Aorta (tissue), 5 donors: ENCODE results near the gene RHOU. TPM values are rescaled to one million over a fixed set of nuclear protein-coding genes. Genes with fewer than 3 reads are reported as not detected.

Experiments
- ATAC-seq: fragments of 200-7000 bp; cut with Tn5 transposase; one replicate; pipeline ENCODE4 v1.9.1; 2022; ENCODE audit warnings: moderate library complexity; ENCODE audit not compliant: low FRiP score
- DNase-seq, 2 donors: peaks; one replicate each; pipeline ENCODE4 v3.0.0-alpha.2; 2020
- H3K27ac ChIP-seq, 2 donors: one replicate each; pipeline ENCODE4 v1.5.1; 2013; ENCODE audit warnings: low read length in 2 of 2, mild to moderate bottlenecking in 2 of 2, moderate library complexity in 2 of 2, control low read depth in 1 of 2, inconsistent platforms in 1 of 2, low read depth in 1 of 2
- H3K27me3 ChIP-seq, 2 donors: one replicate each; pipeline ENCODE4 v1.6.1; 2013; ENCODE audit warnings: control low read depth in 1 of 2, low read length in 1 of 2, mild to moderate bottlenecking in 1 of 2, moderate library complexity in 1 of 2; ENCODE audit not compliant: insufficient read depth in 2 of 2, control insufficient read depth in 1 of 2
- H3K36me3 ChIP-seq, 2 donors: one replicate each; pipeline ENCODE4 v1.6.1; 2013; ENCODE audit warnings: control low read depth in 1 of 2, low read length in 1 of 2, mild to moderate bottlenecking in 1 of 2; ENCODE audit not compliant: insufficient read depth in 2 of 2, control insufficient read depth in 1 of 2
- H3K4me1 ChIP-seq, 2 donors: one replicate each; pipeline ENCODE4 v1.6.1; 2013; ENCODE audit warnings: low read length in 2 of 2, control low read depth in 1 of 2, mild to moderate bottlenecking in 1 of 2, moderate library complexity in 1 of 2; ENCODE audit not compliant: insufficient read depth in 2 of 2, control insufficient read depth in 1 of 2
- H3K4me3 ChIP-seq, 2 donors: one replicate each; pipeline ENCODE4 v1.5.1; 2013; ENCODE audit warnings: low read length in 2 of 2, control low read depth in 1 of 2, mild to moderate bottlenecking in 1 of 2
- H3K9me3 ChIP-seq: one replicate; pipeline ENCODE4 v1.6.1; 2013; ENCODE audit warnings: mild to moderate bottlenecking, low read length; ENCODE audit not compliant: control insufficient read depth
- WGBS, 2 donors: extraction: QIAGEN DNeasy Blood & Tissue Kit; methylation state at CpG; one replicate each; pipeline ENCODE4 v1.1.7; 2013; 5-methylcytosine and 5-hydroxymethylcytosine counted together
- intact Hi-C, 2 donors: fragments of 100-400 bp; cut with DNase I; formaldehyde crosslinking; loops; one replicate each; pipeline versions ENCODE4 v1.14.2 to v1.15.0; 2022
- polyA plus RNA-seq, 2 donors: library from polyadenylated mRNA; stranded (reverse); fragments of 200-250 nt; gene quantifications; one replicate each; pipeline ENCODE4 v1.2.3, GENCODE V29; 2013
- total RNA-seq, 2 donors: library from RNA; stranded (reverse); fragmentation: NEBNext Ultra II Directional; extraction: Animal tissue kit (Norgen Biotek cat#: 25700); gene quantifications; one replicate each; pipeline ENCODE4 v1.2.1, GENCODE V29; 2021
- donor health status: healthy with polysubstance abuse.
- donor health status: Bipolar disorder and iron deficiency.
- donor health status: DM: no; HTN: no; CAD: no.
- donor health status: DM: no; HTN: no; CAD: no.
- donor health status: DM: yes; HTN: yes; CAD: no.

RHOU gene
- total and polyA plus RNA-seq, 4 donors: 15.4 to 37.3 (median 31.4) TPM

DNA sequence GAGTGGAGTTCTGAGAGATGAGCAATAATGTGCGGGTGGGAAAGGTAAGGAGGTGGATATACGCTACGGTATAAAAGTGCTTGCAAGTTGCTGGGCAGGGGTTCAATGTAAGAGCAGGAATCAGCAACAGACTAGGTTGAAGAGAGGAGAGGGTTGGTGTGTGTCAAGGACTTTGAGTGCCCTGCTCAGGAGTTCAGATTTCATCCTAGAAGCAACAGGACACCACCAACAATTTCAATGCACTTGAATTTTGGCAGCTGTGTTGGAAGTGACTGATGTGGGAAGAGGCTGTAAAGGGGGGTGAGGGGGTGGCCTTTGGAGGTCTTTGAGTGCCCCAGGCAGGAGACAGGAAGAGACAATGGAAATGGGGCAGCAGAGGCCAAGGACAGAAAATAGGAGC is 57.3 kb downstream of the RHOU start:
- H3K4me1 ChIP-seq: no peaks in the 10 kb centered on the region
- no peaks in the 10 kb centered on the region for H3K27me3 ChIP-seq
- DNase-seq: no peak
- H3K27ac ChIP-seq: no peak overlapping the region
- H3K4me3 ChIP-seq: no peak overlapping the region
- WGBS, 2 donors: 84 to 94% methylated on average over 3 of the region's 3 CpGs
- H3K9me3 ChIP-seq: no peaks in the 10 kb centered on the region
- no peaks in the 10 kb centered on the region for H3K36me3 ChIP-seq
- intact Hi-C loops: no loop called here
- ATAC-seq: no peak

- no peaks in the 10 kb centered on the region for H3K27me3 ChIP-seq
- intact Hi-C loops: no loop called here
- no peak overlapping the region for H3K27ac ChIP-seq
- no peak for ATAC-seq
- DNase-seq: no peak
- no peak overlapping the region for H3K4me3 ChIP-seq
- H3K4me1 ChIP-seq: no peaks in the 10 kb centered on the region
- no peaks in the 10 kb centered on the region for H3K36me3 ChIP-seq
- WGBS, 2 donors: 95 to 100% methylated on average over 2 of the region's 2 CpGs
- H3K9me3 ChIP-seq: no peaks in the 10 kb centered on the region
Observed at GRCh38 chr1:228793032-228793431, 57.8 kb downstream of the RHOU start.

DNA sequence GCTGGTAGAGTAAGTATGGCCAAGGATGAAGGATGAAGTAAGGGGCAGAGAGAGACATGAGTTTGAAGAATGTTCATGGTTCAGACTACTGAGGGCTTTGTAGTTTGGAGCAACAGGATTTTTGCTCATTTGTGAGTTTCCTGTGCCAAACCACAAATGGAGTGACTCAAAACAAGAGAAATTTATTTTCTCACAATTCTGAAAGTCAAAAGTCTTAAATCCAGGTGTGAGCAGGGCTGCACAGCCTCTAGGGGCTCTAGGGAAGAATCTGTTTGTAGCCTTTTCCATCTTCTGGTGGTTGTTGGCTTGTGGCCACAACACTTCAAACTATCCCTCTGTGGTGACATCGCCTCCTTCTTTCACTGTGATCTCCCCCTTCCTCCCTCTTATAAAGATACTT is 58.9 kb downstream of the RHOU start:
- Histone ChIP-seq H3K36me3 (no peaks in the 10 kb centered on the region), H3K4me1 (no peaks in the 10 kb centered on the region), H3K9me3 (no peaks in the 10 kb centered on the region), H3K27ac (no peak overlapping the region), H3K4me3 (no peak overlapping the region), H3K27me3 (no peaks in the 10 kb centered on the region)
- WGBS, 2 donors: 90% methylated on average over 1 of the region's 1 CpG
- DNase-seq (no peak), ATAC-seq (no peak)
- intact Hi-C loops: no loop called here

GRCh38 chr1:228794810-228795209 is 59.5 kb downstream of the RHOU start:
- Histone ChIP-seq H3K9me3 (no peaks in the 10 kb centered on the region), H3K4me1 (no peaks in the 10 kb centered on the region), H3K27me3 (no peaks in the 10 kb centered on the region), H3K4me3 (no peak overlapping the region), H3K36me3 (no peaks in the 10 kb centered on the region), H3K27ac (no peak overlapping the region)
- intact Hi-C loops: no loop called here
- ATAC-seq: no peak
- no peak for DNase-seq
- 93 to 94% methylated on average over 5 of the region's 5 CpGs for WGBS, 2 donors

DNA sequence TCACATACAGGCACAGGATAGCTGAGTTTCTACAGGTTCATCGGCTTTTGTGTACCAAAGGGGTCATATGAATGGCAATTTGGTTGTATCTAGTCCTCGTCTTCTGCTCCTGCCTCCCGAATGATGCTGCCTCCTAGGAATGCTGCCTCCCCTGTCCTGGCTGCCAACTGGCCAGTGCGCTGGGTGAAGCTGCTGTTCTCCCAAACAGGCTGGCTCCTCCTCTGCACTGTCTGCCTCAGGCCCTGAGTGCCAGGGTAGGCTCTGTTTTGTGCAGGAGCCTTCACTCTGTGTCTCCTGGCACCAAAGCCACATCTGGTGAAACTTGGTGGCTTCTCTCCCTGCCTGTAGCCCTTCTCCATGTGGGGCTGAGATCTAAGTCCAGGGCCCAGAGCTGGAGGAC is 60.3 kb downstream of the RHOU start:
- ATAC-seq (no peak), DNase-seq (no peak)
- 73 to 75% methylated on average over 4 of the region's 4 CpGs for WGBS, 2 donors
- no peak overlapping the region for H3K4me3 ChIP-seq
- no peaks in the 10 kb centered on the region for H3K36me3 ChIP-seq
- intact Hi-C loops: no loop called here
- no peaks in the 10 kb centered on the region for H3K9me3 ChIP-seq
- no peaks in the 10 kb centered on the region for H3K27me3 ChIP-seq
- no peaks in the 10 kb centered on the region for H3K4me1 ChIP-seq
- no peak overlapping the region for H3K27ac ChIP-seq

Other genes starting within 250 kb of the RHOU start
- gene RNF187, start 248.1 kb upstream of the RHOU start, total RNA-seq: 10 to 100 TPM; 52.4 to 94.0 TPM
- 10 to 100 TPM; 22.8 to 28.5 TPM for gene RNF187, start 248.1 kb upstream of the RHOU start, polyA plus RNA-seq